A673 (cell line): ENCODE data around the gene VPS13D.

Experiments used
- CTCF ChIP-seq: fragments of 300-800, 200-600 bp; sonication (generic); conservative IDR thresholded peaks from 2 replicates; pipeline ENCODE4 v1.5.1; 2017; ENCODE audit warnings: low read depth, mild to moderate bottlenecking, antibody characterized with exemption, low read length, moderate library complexity, mixed read lengths
- EZH2 ChIP-seq: fragments of 200-600 bp; sonication (generic); IDR thresholded peaks from 2 replicates; pipeline ENCODE4 v1.6.1; 2017; ENCODE audit warnings: borderline replicate concordance, low read depth, mild to moderate bottlenecking, mixed read lengths, antibody characterized with exemption, low read length; ENCODE audit not compliant: poor library complexity, severe bottlenecking

- TF ChIP-seq CTCF (no peak), EZH2 (no peak)
Observed at GRCh38 chr1:12327566-12327965, 97.7 kb downstream of the VPS13D start.
